Mesodermal cell (in vitro differentiated cells): ENCODE results near the gene SULT6B1.

Experiments used
- H3K27ac ChIP-seq: 2 replicates; pipeline ENCODE4 v1.7.0; 2013; ENCODE audit warnings: mild to moderate bottlenecking, low read depth, low read length, moderate library complexity; ENCODE audit not compliant: severe bottlenecking
- H3K36me3 ChIP-seq: 2 replicates; pipeline ENCODE4 v1.7.1; 2013; ENCODE audit warnings: mild to moderate bottlenecking, low read length, moderate library complexity; ENCODE audit not compliant: control insufficient read depth, insufficient read depth
- H3K4me1 ChIP-seq: one replicate; pipeline ENCODE4 v1.7.1; 2013; ENCODE audit warnings: mild to moderate bottlenecking, low read length; ENCODE audit not compliant: insufficient read depth, control insufficient read depth, poor library complexity, severe bottlenecking
- H3K4me3 ChIP-seq: 2 replicates; pipeline ENCODE4 v1.7.0; 2013; ENCODE audit warnings: low read length, control low read depth, mild to moderate bottlenecking; ENCODE audit not compliant: insufficient read depth, poor library complexity, severe bottlenecking; ENCODE audit errors: extremely low read depth
- H3K9me3 ChIP-seq: 2 replicates; pipeline ENCODE4 v1.7.1; 2013; ENCODE audit warnings: mild to moderate bottlenecking, low read length, moderate library complexity; ENCODE audit not compliant: control insufficient read depth
- WGBS, 2 experiments: methylation state at CpG; one replicate each; pipeline ENCODE4 v1.1.5; 2013; ENCODE audit warnings: missing lambda C conversion rate in 2 of 2; ENCODE audit not compliant: insufficient coverage in 2 of 2; 5-methylcytosine and 5-hydroxymethylcytosine counted together

The SULT6B1 gene

DNA sequence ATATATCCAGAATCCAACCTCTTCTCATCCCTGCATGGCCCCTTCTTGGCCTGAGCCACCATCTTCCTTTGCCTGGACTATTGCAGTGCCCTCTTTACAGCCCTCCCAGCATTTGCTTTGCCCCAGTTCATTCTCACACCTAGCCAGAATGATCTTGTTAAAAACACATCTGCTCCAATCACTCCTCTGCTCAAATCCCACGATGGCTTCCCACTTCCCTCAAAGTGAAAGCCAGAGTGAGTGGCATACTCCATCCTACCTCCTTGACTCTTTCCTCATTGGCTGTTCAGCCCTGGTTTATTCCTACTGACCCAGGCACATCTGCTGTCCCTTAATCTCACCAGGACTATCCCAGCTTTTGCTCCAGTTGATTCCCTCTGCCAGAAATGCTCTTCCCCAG lies 14.7 kb downstream of the SULT6B1 start:
- Histone ChIP-seq H3K9me3 (no peaks in the 10 kb centered on the region), H3K4me1 (no peaks in the 10 kb centered on the region), H3K4me3 (no peak overlapping the region), H3K27ac (no peak overlapping the region), H3K36me3 (no peaks in the 10 kb centered on the region)
- 83 to 91% methylated on average over 1 of the region's 1 CpG for WGBS, 2 experiments

DNA sequence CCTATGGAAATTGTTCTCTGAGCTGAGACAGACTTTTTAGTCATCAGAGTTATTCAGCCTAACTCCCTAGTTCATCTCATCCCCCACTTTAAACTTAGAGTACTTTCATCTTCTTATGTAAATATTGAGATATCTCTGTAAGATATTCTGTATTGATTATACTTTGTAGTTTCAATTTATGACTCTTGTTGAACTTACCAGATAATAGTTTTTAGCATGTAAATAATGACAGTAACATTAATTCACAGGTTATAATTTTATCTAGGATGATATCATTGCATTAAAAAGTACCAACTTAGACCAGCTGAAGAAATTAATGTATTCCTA lies 16.9 kb downstream of the SULT6B1 start:
- no peaks in the 10 kb centered on the region for H3K36me3 ChIP-seq
- no peaks in the 10 kb centered on the region for H3K4me1 ChIP-seq
- H3K27ac ChIP-seq: no peak overlapping the region
- no peak overlapping the region for H3K4me3 ChIP-seq
- no peaks in the 10 kb centered on the region for H3K9me3 ChIP-seq

DNA sequence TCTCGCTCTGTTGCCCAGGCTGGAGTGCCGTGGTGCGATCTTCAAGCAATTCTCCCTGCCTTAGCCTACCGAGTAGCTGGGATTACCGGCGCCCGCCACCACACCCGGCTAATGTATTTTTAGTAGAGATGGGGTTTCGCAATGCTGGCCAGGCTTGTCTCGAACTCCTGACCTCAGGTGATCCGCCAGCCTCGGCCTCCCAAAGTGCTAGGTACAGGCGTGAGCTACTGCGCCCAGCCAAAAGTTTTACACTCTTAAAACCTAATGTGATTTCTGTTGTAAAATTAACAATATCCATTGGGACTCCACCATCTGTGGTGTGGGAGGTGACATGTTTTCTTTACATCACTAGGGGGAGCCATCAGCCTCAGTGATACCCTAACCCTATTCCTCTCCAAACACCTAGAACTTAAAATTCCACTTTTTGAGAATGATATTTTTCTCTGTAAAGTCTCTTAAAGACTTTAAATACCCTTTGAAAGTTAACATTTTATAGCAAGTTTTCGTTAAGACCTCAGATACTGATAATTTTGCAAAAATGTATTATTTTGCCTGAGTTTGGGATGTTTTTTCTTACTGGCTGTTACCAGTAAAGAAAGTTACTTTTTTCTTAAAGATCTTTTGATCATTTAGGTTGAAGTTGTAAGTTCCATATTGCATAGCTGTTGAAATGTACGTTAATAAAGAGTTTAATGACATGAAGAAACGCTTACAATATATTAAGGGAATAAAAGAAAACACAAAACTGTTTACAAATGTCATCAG lies 20.1 kb downstream of the SULT6B1 start:
- WGBS, 2 experiments: 78 to 81% methylated on average over 4 to 9 of the region's 17 CpGs
- Histone ChIP-seq H3K27ac (no peak overlapping the region), H3K9me3 (peaks cover 6% of the 10 kb centered on the region), H3K36me3 (no peaks in the 10 kb centered on the region), H3K4me3 (no peak overlapping the region), H3K4me1 (no peaks in the 10 kb centered on the region)

DNA sequence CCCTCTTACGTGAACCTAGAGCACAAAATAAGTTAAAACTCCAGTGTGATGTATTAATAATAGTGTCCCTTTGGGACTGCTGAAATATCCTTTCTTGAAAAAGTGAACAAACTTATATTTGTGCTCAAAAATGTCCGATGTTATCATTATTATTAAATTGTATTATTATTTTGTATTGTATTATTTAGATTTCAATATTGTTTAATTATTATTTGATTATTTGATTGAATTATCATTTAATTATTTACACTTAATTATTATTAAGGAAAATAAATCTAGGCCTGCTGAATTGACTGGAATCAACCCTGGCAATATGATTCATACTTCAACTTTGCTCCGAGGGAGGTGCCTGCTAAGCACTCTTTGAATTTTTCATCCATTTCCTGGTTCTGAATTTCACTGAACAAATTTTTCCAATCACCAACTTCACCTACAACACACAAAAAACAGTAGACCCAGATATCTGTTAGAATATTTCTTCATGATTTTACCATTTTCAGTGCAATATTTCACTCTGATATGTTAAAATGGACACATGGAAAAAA lies 20.8 kb downstream of the SULT6B1 start:
- no peak overlapping the region for H3K27ac ChIP-seq
- no peaks in the 10 kb centered on the region for H3K4me1 ChIP-seq
- peaks cover 8% of the 10 kb centered on the region for H3K9me3 ChIP-seq
- 100% methylated on average over 1 of the region's 3 CpGs for WGBS, 2 experiments
- H3K4me3 ChIP-seq: no peak overlapping the region
- no peaks in the 10 kb centered on the region for H3K36me3 ChIP-seq

DNA sequence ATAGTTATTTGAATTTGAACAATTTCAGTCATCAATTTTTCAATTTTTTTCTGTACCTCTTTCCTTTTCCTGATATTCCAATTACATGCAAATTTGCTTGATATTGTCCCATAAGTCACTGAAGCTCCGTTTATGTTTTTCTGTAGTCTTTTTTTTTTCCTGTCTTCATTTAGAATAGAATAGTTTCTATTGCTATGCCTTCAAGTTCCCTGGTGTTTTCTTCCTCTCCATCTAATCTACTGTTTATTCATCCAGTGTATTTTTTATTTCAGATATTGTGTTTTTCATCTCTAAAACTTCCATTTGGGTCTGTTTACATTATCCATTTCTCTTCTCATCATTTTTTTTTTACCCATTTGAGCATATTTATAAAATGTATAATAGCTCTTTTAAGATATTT lies 23.7 kb downstream of the SULT6B1 start:
- H3K4me1 ChIP-seq: no peaks in the 10 kb centered on the region
- no peaks in the 10 kb centered on the region for H3K36me3 ChIP-seq
- H3K4me3 ChIP-seq: no peak overlapping the region
- no CpG with 5 or more reads among the region's 1 CpG for WGBS, 2 experiments
- H3K27ac ChIP-seq: no peak overlapping the region
- peaks cover 8% of the 10 kb centered on the region for H3K9me3 ChIP-seq

DNA sequence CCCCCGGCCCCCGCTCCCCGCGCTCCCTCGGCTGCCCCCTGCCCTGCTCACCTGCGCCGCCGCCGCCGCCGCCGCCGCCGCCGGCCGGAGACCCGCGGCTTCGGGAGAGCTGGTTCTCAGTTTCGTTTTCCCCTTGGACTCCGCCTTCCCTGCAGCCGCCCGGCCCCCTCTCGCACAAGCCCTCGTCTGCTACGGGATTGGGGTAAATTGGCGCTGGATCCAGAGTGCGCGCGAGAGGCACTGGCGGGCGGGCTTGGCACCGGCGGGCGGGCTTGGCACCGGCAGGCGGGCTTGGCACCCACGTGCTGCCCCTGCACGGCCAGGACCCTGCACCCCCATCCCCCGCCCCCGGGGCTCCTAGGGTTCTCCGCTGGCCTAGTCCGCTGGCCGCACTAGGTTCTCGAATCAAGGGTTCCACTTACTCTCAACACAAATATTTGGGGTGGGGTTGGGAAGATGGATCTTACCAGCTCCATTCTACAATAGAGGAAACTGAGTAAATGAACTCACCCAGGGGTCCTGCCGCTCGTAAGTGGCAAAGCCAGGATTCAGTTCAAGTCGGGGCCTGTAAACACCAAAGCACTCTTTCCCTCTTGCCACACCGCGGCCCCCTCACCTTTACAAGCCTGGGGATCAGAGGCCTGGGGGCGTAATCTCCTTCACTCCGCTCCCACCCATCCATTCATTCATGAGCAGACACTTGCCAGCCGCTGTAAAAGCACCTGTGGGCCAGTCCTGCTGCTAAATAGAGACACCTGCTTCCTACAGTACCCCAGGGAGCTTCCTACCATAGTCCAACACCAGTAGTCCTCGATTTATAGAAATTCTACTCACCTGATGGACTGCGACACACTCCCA lies 31.4 kb downstream of the SULT6B1 start, which contains the start of gene EIF2AK2:
TSS of gene EIF2AK2 (minus strand) at position 124 of the 858 bp plus-strand sequence. CDS start 9,174 bp downstream, outside the sequence.
- Histone ChIP-seq H3K27ac (peak within 1 kb of the TSS; percentile 59), H3K9me3 (no peaks in the 10 kb centered on the region), H3K4me3 (peak within 1 kb of the TSS; percentile 62), H3K4me1 (no peaks in the 10 kb centered on the region), H3K36me3 (peaks cover 4% of the 10 kb centered on the region)
- WGBS, 2 experiments: 21 to 30% methylated on average over 22 to 28 of the region's 55 CpGs

DNA sequence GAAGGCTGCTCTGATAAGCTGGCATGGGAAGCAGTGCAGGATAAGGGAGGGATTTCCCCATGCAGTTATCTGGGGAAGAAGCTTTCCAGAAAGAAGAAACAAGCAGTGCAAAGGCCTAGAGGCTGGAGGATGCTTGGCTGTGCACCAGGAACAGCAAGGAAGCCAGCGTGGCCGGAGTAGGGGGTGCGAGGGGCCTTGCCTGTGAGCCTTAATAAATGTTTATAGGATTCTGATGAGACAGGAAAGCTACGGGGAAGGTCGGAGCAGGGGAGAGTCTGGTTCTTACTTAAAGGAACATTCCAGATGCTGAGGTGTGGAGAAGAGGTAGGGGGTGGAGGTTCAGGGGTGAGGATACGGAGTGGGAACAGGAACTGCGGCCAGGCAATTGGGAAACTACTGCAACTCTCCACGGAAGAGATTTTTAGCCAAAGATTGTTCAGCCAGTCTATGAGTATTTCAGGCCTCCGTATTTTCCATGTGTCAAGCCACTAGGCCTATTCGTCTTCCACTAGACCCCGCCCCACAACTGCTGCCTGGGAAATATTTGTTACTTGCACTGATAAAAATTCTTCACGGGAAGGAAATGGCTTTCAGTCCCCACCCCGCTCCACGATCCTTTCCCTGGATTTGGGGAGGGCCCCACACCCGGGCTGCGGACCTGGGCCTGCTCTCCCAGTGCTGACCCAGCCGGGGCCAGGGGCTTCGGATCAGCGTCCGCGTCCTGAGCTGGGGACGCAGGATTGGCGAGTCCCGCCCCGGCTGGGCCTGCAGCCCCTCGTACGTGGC lies 32.2 kb downstream of the SULT6B1 start:
- H3K4me3 ChIP-seq: peak overlapping the region; percentile 62
- H3K36me3 ChIP-seq: peaks cover 4% of the 10 kb centered on the region
- WGBS, 2 experiments: 25 to 27% methylated on average over 15 to 18 of the region's 27 CpGs
- H3K4me1 ChIP-seq: no peaks in the 10 kb centered on the region
- H3K27ac ChIP-seq: peak overlapping the region; percentile 59
- H3K9me3 ChIP-seq: no peaks in the 10 kb centered on the region

DNA sequence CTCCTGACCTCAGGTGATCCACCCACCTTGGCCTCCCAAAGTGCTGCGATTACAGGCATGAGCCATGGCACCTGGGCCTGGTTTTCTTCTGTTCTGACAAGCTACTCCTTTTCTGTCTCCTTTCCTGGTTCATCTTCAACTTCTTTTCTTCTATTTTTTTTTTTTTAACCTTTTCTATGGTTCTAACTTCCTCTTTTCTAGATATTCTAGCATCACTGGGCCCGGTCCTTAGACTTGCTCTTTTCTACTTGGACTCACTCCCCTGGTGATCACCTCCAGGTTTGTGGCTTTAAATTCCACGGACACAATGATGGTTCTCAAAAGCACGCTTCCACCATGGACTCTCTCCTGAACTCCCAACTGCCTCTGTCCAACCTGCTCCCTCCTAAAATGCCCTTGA lies 33.7 kb downstream of the SULT6B1 start:
- H3K27ac ChIP-seq: no peak overlapping the region
- WGBS, 2 experiments: 92 to 94% methylated on average over 4 of the region's 4 CpGs
- H3K9me3 ChIP-seq: no peaks in the 10 kb centered on the region
- H3K4me1 ChIP-seq: peaks cover 3% of the 10 kb centered on the region
- peaks cover 4% of the 10 kb centered on the region for H3K36me3 ChIP-seq
- no peak overlapping the region for H3K4me3 ChIP-seq

DNA sequence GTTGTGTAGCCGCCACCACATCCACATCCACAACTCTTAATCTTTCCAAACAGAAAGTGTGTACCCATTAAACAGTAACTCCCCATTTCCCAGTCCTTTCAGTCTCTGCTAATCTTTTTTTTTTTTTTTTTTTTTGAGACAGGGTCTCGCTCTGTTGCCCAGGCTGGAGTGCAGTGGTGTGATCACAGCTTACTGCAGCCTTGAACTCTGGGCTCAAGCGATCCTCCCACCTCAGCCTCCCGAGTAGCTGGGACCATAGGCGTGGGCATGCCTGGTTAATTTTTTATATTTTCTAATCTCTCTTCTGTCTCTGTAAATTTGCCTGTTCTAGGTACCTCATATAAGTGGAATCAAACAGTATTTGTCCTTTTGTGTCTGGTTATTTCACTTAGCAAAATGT lies 35.2 kb downstream of the SULT6B1 start:
- Histone ChIP-seq H3K4me3 (no peak overlapping the region), H3K36me3 (peaks cover 18% of the 10 kb centered on the region), H3K27ac (no peak overlapping the region), H3K9me3 (no peaks in the 10 kb centered on the region), H3K4me1 (peaks cover 5% of the 10 kb centered on the region)
- 71 to 83% methylated on average over 1 of the region's 5 CpGs for WGBS, 2 experiments

DNA sequence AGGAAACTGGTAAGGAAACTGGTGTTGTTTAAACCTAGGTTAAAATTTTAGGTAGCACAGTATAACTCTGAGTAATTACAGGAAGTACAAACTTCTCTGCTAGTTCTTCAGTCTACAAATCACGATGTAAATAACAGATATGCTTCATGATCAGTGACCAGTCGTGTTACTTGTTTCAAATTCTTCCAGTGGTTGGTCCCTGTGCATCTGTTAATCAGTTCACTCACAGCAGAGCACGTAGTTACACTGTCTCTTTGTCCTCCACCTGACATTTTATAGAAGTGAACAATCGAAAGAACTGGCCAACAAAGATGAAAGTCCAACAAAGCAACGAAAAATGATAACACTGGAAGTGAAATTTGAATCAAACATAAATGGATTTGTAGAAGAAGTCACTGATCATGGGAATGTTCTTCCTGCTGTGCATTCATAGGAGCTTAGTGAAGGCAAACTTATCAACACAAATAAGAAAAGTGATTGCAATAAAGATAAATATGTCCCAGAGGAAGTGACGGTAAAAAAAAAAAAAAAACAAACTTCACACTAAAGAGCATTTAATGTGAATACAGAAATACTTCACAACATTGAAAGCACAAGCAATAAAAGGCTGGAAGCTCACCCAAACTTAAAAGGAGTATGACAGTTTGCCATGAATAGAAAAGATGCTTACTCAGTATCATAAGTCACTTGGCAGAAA lies 38.7 kb downstream of the SULT6B1 start:
- H3K4me3 ChIP-seq: no peak overlapping the region
- H3K4me1 ChIP-seq: peaks cover 5% of the 10 kb centered on the region
- H3K27ac ChIP-seq: no peak overlapping the region
- 76 to 98% methylated on average over 3 to 4 of the region's 6 CpGs for WGBS, 2 experiments
- H3K36me3 ChIP-seq: peaks cover 48% of the 10 kb centered on the region
- H3K9me3 ChIP-seq: no peaks in the 10 kb centered on the region
